HL-60/S4 (cell line): ENCODE measurements around the gene TTLL7.

Source experiments
- in situ Hi-C: fragments of 300-500 bp; cut with MboI; formaldehyde crosslinking; loops from 2 replicates; pipeline ENCODE4 v1.14.3; 2022; ENCODE audit warnings: low sequenced_read_pairs

The TTLL7 gene

GRCh38 chr1:83900524-83900923 is 98.4 kb downstream of the TTLL7 start:
- in situ Hi-C loops = loop anchor here (25.0 kb wide), 3 partner anchors 212 to 862 kb away; no protein-coding TSS in a partner anchor

- in situ Hi-C loops = no loop called here
Observed at GRCh38 chr1:83897516-83897915, 101.4 kb downstream of the TTLL7 start.

- in situ Hi-C loops = no loop called here
Observed at GRCh38 chr1:83896299-83896698, 102.6 kb downstream of the TTLL7 start.

- in situ Hi-C loops = no loop called here
Observed at GRCh38 chr1:83889707-83890106, 109.2 kb downstream of the TTLL7 start.

GRCh38 chr1:83887483-83887882 is 111.4 kb downstream of the TTLL7 start:
- in situ Hi-C loops = no loop called here

GRCh38 chr1:83883979-83884378 is 115.0 kb downstream of the TTLL7 start:
- in situ Hi-C loops = no loop called here

- in situ Hi-C loops = no loop called here
Observed at GRCh38 chr1:83882906-83883305, 116.0 kb downstream of the TTLL7 start.

- in situ Hi-C loops = no loop called here
Observed at GRCh38 chr1:83872515-83872914, 126.4 kb downstream of the TTLL7 start.

- in situ Hi-C loops = no loop called here
Observed at GRCh38 chr1:83864991-83865390, 133.9 kb downstream of the TTLL7 start.

GRCh38 chr1:83860490-83861221 is 138.3 kb downstream of the TTLL7 start:
- in situ Hi-C loops = no loop called here

- in situ Hi-C loops = no loop called here
Observed at GRCh38 chr1:83857716-83858115, 141.2 kb downstream of the TTLL7 start.

- in situ Hi-C loops = no loop called here
Observed at GRCh38 chr1:83857103-83857502, 141.8 kb downstream of the TTLL7 start.

GRCh38 chr1:83856381-83856780 is 142.6 kb downstream of the TTLL7 start:
- in situ Hi-C loops = no loop called here

GRCh38 chr1:83854456-83854855 is 144.5 kb downstream of the TTLL7 start:
- in situ Hi-C loops = no loop called here

- in situ Hi-C loops = no loop called here
Observed at GRCh38 chr1:83850834-83851233, 148.1 kb downstream of the TTLL7 start.

- in situ Hi-C loops = no loop called here
Observed at GRCh38 chr1:83849191-83850061, 149.5 kb downstream of the TTLL7 start.

- in situ Hi-C loops = no loop called here
Observed at GRCh38 chr1:83846138-83846537, 152.8 kb downstream of the TTLL7 start.

GRCh38 chr1:83845437-83846071 is 153.4 kb downstream of the TTLL7 start:
- in situ Hi-C loops = no loop called here

- in situ Hi-C loops = no loop called here
Observed at GRCh38 chr1:83844546-83844945, 154.4 kb downstream of the TTLL7 start.

GRCh38 chr1:83839566-83840173 is 159.3 kb downstream of the TTLL7 start:
- in situ Hi-C loops = no loop called here

GRCh38 chr1:83838573-83838972 is 160.4 kb downstream of the TTLL7 start:
- in situ Hi-C loops = no loop called here
